Transverse colon (tissue), 3 donors: Measurements from ENCODE around the gene GPR55.

Source experiments
- POLR2A ChIP-seq: fragments of 450-650 bp; IDR thresholded peaks from one replicate; pipeline ENCODE4 v1.6.1; 2016; ENCODE audit warnings: antibody characterized with exemption, mild to moderate bottlenecking, moderate library complexity
- TF ChIP-seq, protein P1 (sequence below), 5 experiments: fragments of 200-600 bp in 3 of 5; fragments of 450-650 bp in 2 of 5; sonication (generic) in 3 of 5; IDR thresholded peaks; 1 replicate in 2 of 5; 2 replicates in 3 of 5; pipeline ENCODE4 v1.5.1; 2016 to 2017; ENCODE audit warnings: antibody characterized with exemption in 5 of 5, inconsistent platforms in 3 of 5, mild to moderate bottlenecking in 2 of 5, moderate library complexity in 1 of 5

DNA sequence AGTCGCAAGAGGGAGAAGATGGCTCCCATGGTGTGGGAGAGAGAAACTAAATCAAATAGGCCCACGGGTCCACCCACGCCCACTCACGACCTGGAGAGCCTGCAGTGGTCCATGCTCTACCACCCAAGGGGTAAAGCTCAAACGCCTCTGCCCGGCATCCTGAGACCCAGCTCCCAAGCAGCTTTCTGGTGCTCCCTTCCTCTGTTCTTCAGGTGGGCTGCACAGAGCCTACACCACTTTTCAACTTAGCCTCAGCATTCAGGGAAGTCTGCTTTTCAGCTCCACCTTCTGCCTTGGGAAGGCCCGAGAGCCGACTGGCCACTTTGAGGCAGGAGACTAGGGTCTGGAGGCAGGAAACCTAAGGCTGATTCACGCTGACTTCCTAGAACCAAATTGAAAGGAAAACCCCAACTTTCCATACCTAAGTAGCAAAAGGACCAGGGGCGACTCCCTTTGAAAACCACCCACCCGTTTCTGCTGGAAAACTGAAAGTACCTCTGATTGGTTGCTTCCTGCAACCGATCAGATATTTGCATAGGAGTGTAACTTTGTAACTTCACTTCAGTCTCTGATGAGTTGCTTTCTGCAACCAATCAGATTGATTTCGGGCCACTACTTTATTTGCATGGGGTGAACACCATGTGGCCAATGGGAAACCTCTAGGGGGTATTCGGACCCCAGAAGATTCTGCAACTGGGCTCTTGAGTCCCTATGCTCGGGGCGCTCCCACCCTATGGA lies 44.0 kb upstream of the GPR55 start:
- TF ChIP-seq, protein P1, sequence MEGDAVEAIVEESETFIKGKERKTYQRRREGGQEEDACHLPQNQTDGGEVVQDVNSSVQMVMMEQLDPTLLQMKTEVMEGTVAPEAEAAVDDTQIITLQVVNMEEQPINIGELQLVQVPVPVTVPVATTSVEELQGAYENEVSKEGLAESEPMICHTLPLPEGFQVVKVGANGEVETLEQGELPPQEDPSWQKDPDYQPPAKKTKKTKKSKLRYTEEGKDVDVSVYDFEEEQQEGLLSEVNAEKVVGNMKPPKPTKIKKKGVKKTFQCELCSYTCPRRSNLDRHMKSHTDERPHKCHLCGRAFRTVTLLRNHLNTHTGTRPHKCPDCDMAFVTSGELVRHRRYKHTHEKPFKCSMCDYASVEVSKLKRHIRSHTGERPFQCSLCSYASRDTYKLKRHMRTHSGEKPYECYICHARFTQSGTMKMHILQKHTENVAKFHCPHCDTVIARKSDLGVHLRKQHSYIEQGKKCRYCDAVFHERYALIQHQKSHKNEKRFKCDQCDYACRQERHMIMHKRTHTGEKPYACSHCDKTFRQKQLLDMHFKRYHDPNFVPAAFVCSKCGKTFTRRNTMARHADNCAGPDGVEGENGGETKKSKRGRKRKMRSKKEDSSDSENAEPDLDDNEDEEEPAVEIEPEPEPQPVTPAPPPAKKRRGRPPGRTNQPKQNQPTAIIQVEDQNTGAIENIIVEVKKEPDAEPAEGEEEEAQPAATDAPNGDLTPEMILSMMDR (IDR thresholded peaks at IDR 0.05) = no peak
- TF ChIP-seq POLR2A = no peak
